Measurements from ENCODE around the gene TXLNG. TPM values are rescaled to one million over a fixed set of nuclear protein-coding genes. Genes with fewer than 3 reads are reported as not detected.

Gene TXLNG
- polyA plus RNA-seq, 1 experiment: 4.5 TPM

- peak; percentile 66 for TF ChIP-seq CTCF (IDR thresholded peaks at IDR 0.05; ENCODE audit: insufficient read depth, low read depth, low read length)
- Histone ChIP-seq H3K4me3 (ENCODE audit: low read depth, low read length) (peak overlapping the region; percentile 47), H3K27me3 (ENCODE audit: control insufficient read depth, insufficient read depth, low read length) (no peaks in the 10 kb centered on the region), H3K36me3 (ENCODE audit: control insufficient read depth, insufficient read depth, low read length) (no peaks in the 10 kb centered on the region)
- no peak for DNase-seq (ENCODE audit: low read depth)
- ChIA-PET CTCF (interaction anchor here (0.5 to 3.1 kb wide), 19 partner anchors 9 to 200 kb away, joined by 3 to 38 read pairs (median 5); partner anchors contain the start of gene RBBP7), POLR2A (no interaction called here)
These were observed 96.6 kb downstream of the TXLNG start for GRCh38 chrX:16882702-16883486.

- Histone ChIP-seq H3K4me3 (ENCODE audit: low read depth, low read length) (no peak overlapping the region), H3K36me3 (ENCODE audit: control insufficient read depth, insufficient read depth, low read length) (no peaks in the 10 kb centered on the region), H3K27me3 (ENCODE audit: control insufficient read depth, insufficient read depth, low read length) (no peaks in the 10 kb centered on the region; the same call in 1 of the 2 replicates)
- TF ChIP-seq CTCF (IDR thresholded peaks at IDR 0.05; ENCODE audit: insufficient read depth, low read depth, low read length): no peak
- DNase-seq (ENCODE audit: low read depth): no peak
- POLR2A ChIA-PET: no interaction called here
- CTCF ChIA-PET: interaction anchor here (0.7 to 3.1 kb wide), 16 partner anchors 8 to 199 kb away, joined by 3 to 38 read pairs (median 5); partner anchors contain the start of gene RBBP7
These were observed 97.2 kb downstream of the TXLNG start for GRCh38 chrX:16883487-16883804.

- H3K36me3 ChIP-seq (ENCODE audit: control insufficient read depth, insufficient read depth, low read length): no peaks in the 10 kb centered on the region
- H3K4me3 ChIP-seq (ENCODE audit: low read depth, low read length): no peak overlapping the region
- peaks cover 2% of the 10 kb centered on the region; the same call in 1 of the 2 replicates for H3K27me3 ChIP-seq (ENCODE audit: control insufficient read depth, insufficient read depth, low read length)
- no peak for TF ChIP-seq CTCF (IDR thresholded peaks at IDR 0.05; ENCODE audit: insufficient read depth, low read depth, low read length)
- ChIA-PET CTCF (interaction anchor here (0.6 to 2.8 kb wide), 5 partner anchors 14 to 163 kb away, joined by 3 to 12 read pairs (median 4); no protein-coding TSS in a partner anchor), POLR2A (no interaction called here)
- DNase-seq (ENCODE audit: low read depth): no peak
These were observed 99.4 kb downstream of the TXLNG start for GRCh38 chrX:16885628-16886027.

- no peak for DNase-seq (ENCODE audit: low read depth)
- CTCF ChIA-PET: interaction anchor here (0.6 to 3.3 kb wide), 10 partner anchors 10 to 190 kb away, joined by 3 to 18 read pairs (median 6); no protein-coding TSS in a partner anchor
- TF ChIP-seq CTCF (IDR thresholded peaks at IDR 0.05; ENCODE audit: insufficient read depth, low read depth, low read length): peak; percentile 81
- H3K27me3 ChIP-seq (ENCODE audit: control insufficient read depth, insufficient read depth, low read length): peaks cover 2% of the 10 kb centered on the region; the same call in 1 of the 2 replicates
- H3K36me3 ChIP-seq (ENCODE audit: control insufficient read depth, insufficient read depth, low read length): no peaks in the 10 kb centered on the region
- POLR2A ChIA-PET: no interaction called here
- no peak overlapping the region for H3K4me3 ChIP-seq (ENCODE audit: low read depth, low read length)
These were observed 106.5 kb downstream of the TXLNG start for GRCh38 chrX:16892504-16893362.

Small RNA genes within 50 kb of the gene (small RNA-seq; reads per million reads assigned to genes)
- gene RNU4-6P (ENCODE audit: insufficient read length, low read depth, low replicate concordance) (not detected), gene RNU7-56P (ENCODE audit: insufficient read length, low read depth, low replicate concordance) (not detected), gene RPL12P49 (ENCODE audit: insufficient read length, low read depth, low replicate concordance) (not detected)

Other genes with a start within 250 kb of the TXLNG start
- not detected in 2 replicates for gene S100G, start 136.3 kb upstream of the TXLNG start, polyA plus RNA-seq (2011; rRNA removed)
- gene CTPS2, start 73.8 kb upstream of the TXLNG start, polyA plus RNA-seq (2011; rRNA removed): 3.7 and 6.6 TPM in 2 replicates
- gene SYAP1, start 66.9 kb upstream of the TXLNG start, polyA plus RNA-seq (2011; rRNA removed): 7.3 and 11.2 TPM in 2 replicates
- 118 and 123 TPM in 2 replicates for gene RBBP7, start 83.9 kb downstream of the TXLNG start, polyA plus RNA-seq (2011; rRNA removed)
- 0.04 and 0.17 TPM in 2 replicates for gene REPS2, start 160.2 kb downstream of the TXLNG start, polyA plus RNA-seq (2011; rRNA removed)

All from BJ (cell line).